Measurements from ENCODE around the gene CKAP2L. TPM values are rescaled to one million over a fixed set of nuclear protein-coding genes. Genes with fewer than 3 reads are reported as not detected.

CKAP2L gene
- total and polyA plus RNA-seq, 2 donors (not counting 3 experiments of a cell fraction or from before 2014, with no cell fraction given) = 3.4 to 30.7 TPM

DNA sequence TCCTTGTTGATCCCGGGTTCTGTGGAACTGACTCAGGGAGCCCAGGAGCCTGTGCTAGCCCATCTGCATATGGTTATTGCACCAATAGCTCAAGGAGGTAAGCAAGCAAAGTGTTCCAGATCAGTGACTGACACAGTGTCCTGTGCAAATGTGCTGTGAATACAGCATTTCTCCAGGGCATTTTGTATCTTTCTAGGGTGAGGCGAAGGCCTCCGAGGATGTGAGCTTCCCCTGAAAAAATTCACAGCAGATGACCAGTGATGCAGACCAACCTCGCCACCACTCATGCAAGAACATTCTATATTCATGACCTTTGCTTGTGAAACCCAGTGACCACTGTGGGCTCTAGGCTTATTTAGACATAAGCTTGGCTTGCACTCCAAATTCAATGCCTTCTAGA is 58.8 kb downstream of the CKAP2L start:
- dilution Hi-C loops (cut with MboI; ENCODE audit: extremely low pct_ligation_motif_present, low sequenced_read_pairs) = no loop called here
- BruUV-seq (replicated peaks) = no TSS peak

More for the DNA sequence above, 58.8 kb downstream of the CKAP2L start:
- no peak overlapping the region for H3K4me2 ChIP-seq (ENCODE audit: insufficient read depth, low read length)
- no peak overlapping the region for H3K9ac ChIP-seq (replicated peaks; ENCODE audit: extremely low read depth, insufficient read depth, low read length)
- H3K36me3 ChIP-seq (ENCODE audit: control insufficient read depth in 2 of 2, extremely low read depth in 1 of 2, insufficient read depth in 2 of 2, low read length in 2 of 2) = no peaks in the 10 kb centered on the region
- H3K27ac ChIP-seq (ENCODE audit: insufficient read depth, low read depth, low read length) = no peak overlapping the region
- FAIRE-seq (no peak), DNase-seq (ENCODE audit: low read depth, low spot score) (no peak)
- H3K27me3 ChIP-seq (ENCODE audit: control insufficient read depth in 2 of 2, insufficient read depth in 2 of 2, low read length in 2 of 2) = peaks cover 0 to 2% of the 10 kb centered on the region in 2 experiments
- H3K79me2 ChIP-seq (ENCODE audit: control insufficient read depth, insufficient read depth, low read length) = no peaks in the 10 kb centered on the region
- POLR2A ChIA-PET = no interaction called here
- H3K9me3 ChIP-seq (replicated peaks; ENCODE audit: control insufficient read depth, insufficient read depth, low read length) = no peaks in the 10 kb centered on the region
- intact Hi-C loops (cut with micrococcal nuclease) = no loop called here
- no peak overlapping the region for H2AFZ ChIP-seq (ENCODE audit: low read depth, low read length)
- no peaks in the 10 kb centered on the region for H3K9me1 ChIP-seq (replicated peaks; ENCODE audit: control insufficient read depth, extremely low read depth, insufficient read depth, low read length)
- no peak overlapping the region for H3K4me3 ChIP-seq (replicated peaks in 1 of 3; ENCODE audit: insufficient read depth in 1 of 3, low read depth in 1 of 3, low read length in 3 of 3)
- CTCF ChIA-PET = interaction anchor here (1.1 to 3.3 kb wide), 5 partner anchors 10 to 105 kb away, joined by 3 to 16 read pairs (median 5); no protein-coding TSS in a partner anchor
- peaks cover 6% of the 10 kb centered on the region for H3K4me1 ChIP-seq (ENCODE audit: control insufficient read depth, extremely low read depth, insufficient read depth, low read length)
- TF ChIP-seq EZH2 (IDR thresholded peaks at IDR 0.05; ENCODE audit: borderline replicate concordance, low read depth, low read length, severe bottlenecking) = no peak
- TF ChIP-seq FOS (IDR thresholded peaks at IDR 0.05; ENCODE audit: borderline replicate concordance, insufficient read depth, low read length) = no peak
- TF ChIP-seq POLR2A (IDR thresholded peaks at IDR 0.05; ENCODE audit: low read depth, low read length) = no peak
- TF ChIP-seq POLR2AphosphoS5 (IDR thresholded peaks at IDR 0.05; ENCODE audit: insufficient read depth, low read depth, low read length) = no peak
- no peak for TF ChIP-seq GATA2 (IDR thresholded peaks at IDR 0.05; ENCODE audit: insufficient read depth, insufficient read length, low read depth, low read length)
- TF ChIP-seq, protein P1, sequence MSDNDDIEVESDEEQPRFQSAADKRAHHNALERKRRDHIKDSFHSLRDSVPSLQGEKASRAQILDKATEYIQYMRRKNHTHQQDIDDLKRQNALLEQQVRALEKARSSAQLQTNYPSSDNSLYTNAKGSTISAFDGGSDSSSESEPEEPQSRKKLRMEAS (IDR thresholded peaks at IDR 0.05; ENCODE audit: insufficient read depth, insufficient read length) = no peak
- TF ChIP-seq JUN (IDR thresholded peaks at IDR 0.05; ENCODE audit: borderline replicate concordance, insufficient read depth, insufficient read length, low read depth) = no peak
- TF ChIP-seq MYC (IDR thresholded peaks at IDR 0.05; ENCODE audit: low read depth, low read length) = no peak
- no peak for TF ChIP-seq CTCF (IDR thresholded peaks at IDR 0.05; ENCODE audit: extremely low read depth in 1 of 2, insufficient read depth in 1 of 2, low read depth in 1 of 2, low read length in 2 of 2)
- no peaks in the 10 kb centered on the region for H4K20me1 ChIP-seq (replicated peaks; ENCODE audit: control insufficient read depth, extremely low read depth, insufficient read depth, low read length)

Data from endothelial cell of umbilical vein (primary cell).